H9 (cell line): ENCODE data around the gene SEMA3E. TPM values are rescaled to one million over a fixed set of nuclear protein-coding genes. Genes with fewer than 3 reads are reported as not detected.

Source experiments
- DNase-seq: peaks from one replicate; pipeline ENCODE4 v3.0.0-alpha.2; 2017
- H2AFZ ChIP-seq: one replicate; pipeline ENCODE4 v1.6.1; 2013; ENCODE audit warnings: mild to moderate bottlenecking, low read length, control low read depth, moderate library complexity
- H2AK5ac ChIP-seq: 2 replicates; pipeline ENCODE4 v1.6.1; 2013; ENCODE audit warnings: low read length, control low read depth, mixed read lengths; ENCODE audit not compliant: insufficient read length
- H2BK120ac ChIP-seq: one replicate; pipeline ENCODE4 v1.6.1; 2013; ENCODE audit warnings: low read depth, mild to moderate bottlenecking, low read length, control low read depth, inconsistent platforms; ENCODE audit not compliant: poor library complexity, severe bottlenecking
- H2BK12ac ChIP-seq: 2 replicates; pipeline ENCODE4 v1.6.1; 2013; ENCODE audit warnings: low read length, control low read depth, mixed read lengths, low read depth; ENCODE audit not compliant: insufficient read length
- H2BK15ac ChIP-seq: 2 replicates; pipeline ENCODE4 v1.6.1; 2013; ENCODE audit warnings: low read depth, low read length, control low read depth
- H2BK20ac ChIP-seq: one replicate; pipeline ENCODE4 v1.6.1; 2013; ENCODE audit warnings: low read depth, mild to moderate bottlenecking, low read length, control low read depth, inconsistent platforms; ENCODE audit not compliant: poor library complexity, severe bottlenecking
- H2BK5ac ChIP-seq: 2 replicates; pipeline ENCODE4 v1.6.1; 2013; ENCODE audit warnings: low read length, control low read depth, mixed read lengths; ENCODE audit not compliant: insufficient read length
- H3K14ac ChIP-seq: 2 replicates; pipeline ENCODE4 v1.6.1; 2013; ENCODE audit warnings: low read length, control low read depth; ENCODE audit not compliant: insufficient read depth
- H3K18ac ChIP-seq: 2 replicates; pipeline ENCODE4 v1.6.1; 2013; ENCODE audit warnings: low read depth, mild to moderate bottlenecking, mixed read lengths, low read length, control low read depth; ENCODE audit not compliant: insufficient read length
- H3K23ac ChIP-seq: 2 replicates; pipeline ENCODE4 v1.6.1; 2013; ENCODE audit warnings: low read length, control low read depth, mixed read lengths, low read depth; ENCODE audit not compliant: insufficient read length
- H3K23me2 ChIP-seq: 2 replicates; pipeline ENCODE4 v1.6.1; 2013; ENCODE audit warnings: low read depth, mild to moderate bottlenecking, mixed read lengths, low read length, control low read depth; ENCODE audit not compliant: insufficient read length, poor library complexity, severe bottlenecking
- H3K27ac ChIP-seq: 2 replicates; pipeline ENCODE4 v1.5.1; 2013; ENCODE audit warnings: low read length, control low read depth, mixed read lengths, low read depth; ENCODE audit not compliant: insufficient read length
- H3K27me3 ChIP-seq: 2 replicates; pipeline ENCODE4 v1.6.1; 2013; ENCODE audit warnings: low read length, control low read depth, inconsistent platforms; ENCODE audit not compliant: insufficient read depth
- H3K4ac ChIP-seq: 2 replicates; pipeline ENCODE4 v1.6.1; 2013; ENCODE audit warnings: low read depth, mild to moderate bottlenecking, control low read depth, inconsistent platforms, low read length, moderate library complexity
- H3K4me1 ChIP-seq: 2 replicates; pipeline ENCODE4 v1.6.1; 2013; ENCODE audit warnings: low read length, control low read depth, inconsistent platforms; ENCODE audit not compliant: insufficient read depth
- H3K4me2 ChIP-seq: 2 replicates; pipeline ENCODE4 v1.6.1; 2013; ENCODE audit warnings: low read length, control low read depth, mixed read lengths; ENCODE audit not compliant: insufficient read length, insufficient read depth
- H3K56ac ChIP-seq: 2 replicates; pipeline ENCODE4 v1.6.1; 2013; ENCODE audit warnings: low read depth, mild to moderate bottlenecking, mixed read lengths, low read length, control low read depth; ENCODE audit not compliant: insufficient read length
- H3K79me1 ChIP-seq: 2 replicates; pipeline ENCODE4 v1.6.1; 2013; ENCODE audit warnings: low read depth, mild to moderate bottlenecking, moderate library complexity, low read length, control low read depth, inconsistent platforms; ENCODE audit not compliant: insufficient read depth, poor library complexity, severe bottlenecking
- H3K79me2 ChIP-seq: 2 replicates; pipeline ENCODE4 v1.6.1; 2013; ENCODE audit warnings: low read length, control low read depth, inconsistent platforms; ENCODE audit not compliant: insufficient read depth
- H3K9ac ChIP-seq: 2 replicates; pipeline ENCODE4 v1.6.1; 2013; ENCODE audit warnings: low read length, control low read depth, mixed read lengths; ENCODE audit not compliant: insufficient read length; ENCODE audit errors: extremely low read depth
- H3K9me3 ChIP-seq: one replicate; pipeline ENCODE4 v1.6.1; 2013; ENCODE audit warnings: low read depth, low read length, inconsistent platforms; ENCODE audit not compliant: control insufficient read depth
- H3T11ph ChIP-seq: one replicate; pipeline ENCODE4 v1.6.1; 2013; ENCODE audit warnings: mild to moderate bottlenecking, low read length, control low read depth, inconsistent platforms
- H4K20me1 ChIP-seq: one replicate; pipeline ENCODE4 v1.6.1; 2013; ENCODE audit not compliant: control insufficient read depth, insufficient read length, insufficient read depth
- H4K5ac ChIP-seq: 2 replicates; pipeline ENCODE4 v1.6.1; 2013; ENCODE audit warnings: low read depth, mild to moderate bottlenecking, mixed read lengths, low read length, control low read depth; ENCODE audit not compliant: insufficient read length
- H4K8ac ChIP-seq: replicated peaks from 2 replicates; pipeline ENCODE4 v1.6.1; 2013; ENCODE audit warnings: low read length, control low read depth, mixed read lengths, low read depth; ENCODE audit not compliant: insufficient read length
- H4K91ac ChIP-seq: 2 replicates; pipeline ENCODE4 v1.6.1; 2013; ENCODE audit warnings: low read depth, mild to moderate bottlenecking, moderate library complexity, mixed read lengths, low read length, control low read depth; ENCODE audit not compliant: insufficient read length
- H3K27ac Mint-ChIP-seq, 3 experiments: 2 replicates in 2 of 3; 3 replicates in 1 of 3; pipeline ENCODE4 v1.8.0; 2020 to 2021; ENCODE audit warnings: mixed read lengths in 3 of 3, mild to moderate bottlenecking in 1 of 3, moderate library complexity in 1 of 3
- H3K27me3 Mint-ChIP-seq: 2 replicates; pipeline ENCODE4 v1.8.0; 2021; ENCODE audit warnings: low read depth, mild to moderate bottlenecking, moderate library complexity, mixed read lengths
- H3K36me3 Mint-ChIP-seq, 3 experiments: 2 replicates in 2 of 3; 3 replicates in 1 of 3; pipeline ENCODE4 v1.8.0; 2020 to 2021; ENCODE audit warnings: low read depth in 3 of 3, mixed read lengths in 3 of 3; ENCODE audit not compliant: insufficient read depth in 1 of 3
- H3K4me1 Mint-ChIP-seq, 2 experiments: 2 replicates each; pipeline ENCODE4 v1.8.0; 2020; ENCODE audit warnings: mixed read lengths in 2 of 2
- H3K4me3 Mint-ChIP-seq, 2 experiments: 2 replicates in 1 of 2; 3 replicates in 1 of 2; pipeline ENCODE4 v1.8.0; 2020 to 2021; ENCODE audit warnings: mild to moderate bottlenecking in 2 of 2, mixed read lengths in 2 of 2, moderate library complexity in 1 of 2
- H3K9me3 Mint-ChIP-seq, 2 experiments: 2 replicates in 1 of 2; 3 replicates in 1 of 2; pipeline ENCODE4 v1.8.0; 2020; ENCODE audit warnings: mild to moderate bottlenecking in 2 of 2, mixed read lengths in 2 of 2, moderate library complexity in 1 of 2
- whole genome bisulfite sequencing: extraction: QIAGEN DNeasy Blood & Tissue Kit; methylation state at CpG from one replicate; pipeline ENCODE4 v1.1.7; 2013; ENCODE audit warnings: missing lambda C conversion rate, low lambda C conversion rate, mixed read lengths; ENCODE audit not compliant: insufficient read length; ENCODE audit errors: extremely low coverage; 5-methylcytosine and 5-hydroxymethylcytosine counted together
- total RNA-seq: library from RNA; stranded (reverse); gene quantifications from 2 replicates; pipeline ENCODE4 v1.2.1, GENCODE V29; 2021
- TF ChIP-seq, protein P1 (sequence below): fragments of 200-600 bp; sonication (generic); conservative IDR thresholded peaks from 3 replicates; pipeline ENCODE4 v1.8.0; 2021; ENCODE audit warnings: antibody characterized with exemption, mild to moderate bottlenecking

The SEMA3E gene
- total RNA-seq, 1 experiment from 2014 or later = 0.39 TPM

DNA sequence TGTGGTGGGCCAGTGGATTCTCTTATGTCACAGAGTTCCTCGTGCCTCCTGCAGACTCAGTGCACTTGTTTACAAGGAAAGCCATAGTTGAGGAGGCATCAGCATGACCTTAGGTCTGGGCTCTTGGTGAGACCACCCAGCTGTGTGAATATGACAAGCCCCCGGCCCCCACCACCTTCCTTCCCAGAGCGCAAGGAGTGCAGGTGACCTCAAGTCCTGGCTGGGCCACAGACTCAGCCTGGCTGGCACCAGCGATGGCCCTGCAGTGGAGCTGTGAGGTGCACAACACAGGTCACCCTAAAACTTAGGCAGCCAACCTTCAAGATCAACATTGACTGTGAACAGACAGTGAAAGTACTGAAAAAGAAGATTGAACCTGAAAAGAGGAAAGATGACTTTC lies 14.2 kb upstream of the SEMA3E start:
- Histone ChIP-seq H3K23me2 (no peaks in the 10 kb centered on the region), H3K79me1 (no peaks in the 10 kb centered on the region), H4K5ac (no peak overlapping the region), H3K18ac (no peak overlapping the region), H3K56ac (no peak overlapping the region), H2BK120ac (no peak overlapping the region), H3K14ac (no peak overlapping the region), H3K27ac (no peak overlapping the region), H4K20me1 (no peaks in the 10 kb centered on the region), H3K4me2 (no peak overlapping the region), H3K79me2 (no peaks in the 10 kb centered on the region), H2BK15ac (no peak overlapping the region), H2BK5ac (no peak overlapping the region), H2AK5ac (no peak overlapping the region), H3K4me1 (no peaks in the 10 kb centered on the region), H3K9me3 (no peaks in the 10 kb centered on the region), H3K23ac (no peak overlapping the region), H2BK12ac (no peak overlapping the region), H2BK20ac (no peak overlapping the region), H4K91ac (no peak overlapping the region), H3K4ac (no peak overlapping the region), H2AFZ (no peak overlapping the region), H3K27me3 (no peaks in the 10 kb centered on the region), H3T11ph (no peak overlapping the region), H4K8ac (no peak overlapping the region), H3K9ac (no peak overlapping the region)
- Mint-ChIP-seq H3K27ac (no peak overlapping the region; a peak in 1 of 7 replicates), H3K27me3 (no peaks in the 10 kb centered on the region), H3K9me3 (no peaks in the 10 kb centered on the region), H3K4me3 (no peak overlapping the region), H3K4me1 (peaks cover 0 to 6% of the 10 kb centered on the region in 2 experiments; a peak in 2 of 4 replicates), H3K36me3 (no peaks in the 10 kb centered on the region; a peak in 1 of 7 replicates)
- TF ChIP-seq, protein P1, sequence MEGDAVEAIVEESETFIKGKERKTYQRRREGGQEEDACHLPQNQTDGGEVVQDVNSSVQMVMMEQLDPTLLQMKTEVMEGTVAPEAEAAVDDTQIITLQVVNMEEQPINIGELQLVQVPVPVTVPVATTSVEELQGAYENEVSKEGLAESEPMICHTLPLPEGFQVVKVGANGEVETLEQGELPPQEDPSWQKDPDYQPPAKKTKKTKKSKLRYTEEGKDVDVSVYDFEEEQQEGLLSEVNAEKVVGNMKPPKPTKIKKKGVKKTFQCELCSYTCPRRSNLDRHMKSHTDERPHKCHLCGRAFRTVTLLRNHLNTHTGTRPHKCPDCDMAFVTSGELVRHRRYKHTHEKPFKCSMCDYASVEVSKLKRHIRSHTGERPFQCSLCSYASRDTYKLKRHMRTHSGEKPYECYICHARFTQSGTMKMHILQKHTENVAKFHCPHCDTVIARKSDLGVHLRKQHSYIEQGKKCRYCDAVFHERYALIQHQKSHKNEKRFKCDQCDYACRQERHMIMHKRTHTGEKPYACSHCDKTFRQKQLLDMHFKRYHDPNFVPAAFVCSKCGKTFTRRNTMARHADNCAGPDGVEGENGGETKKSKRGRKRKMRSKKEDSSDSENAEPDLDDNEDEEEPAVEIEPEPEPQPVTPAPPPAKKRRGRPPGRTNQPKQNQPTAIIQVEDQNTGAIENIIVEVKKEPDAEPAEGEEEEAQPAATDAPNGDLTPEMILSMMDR = no peak
- WGBS = no CpG with 5 or more reads among the region's 4 CpGs
- DNase-seq = no peak
